Stimulated activated CD8-positive, alpha-beta memory T cell treated with anti-CD3 and anti-CD28 coated beads, Interleukin-2, amount 100 ng/mL, for 48 hours (primary cell): ENCODE data around the gene CWC25.
"Not testable (repeated sequence)": the region's sequence is repeated elsewhere in the genome, so short reads cannot be mapped to it uniquely, and the experiment has no call there.

ENCODE experiments used
- DNase-seq, 2 donors: peaks; one replicate each; pipeline ENCODE4 v3.0.0-alpha.2; 2020; ENCODE audit warnings: low read depth in 2 of 2

CWC25 gene

DNA sequence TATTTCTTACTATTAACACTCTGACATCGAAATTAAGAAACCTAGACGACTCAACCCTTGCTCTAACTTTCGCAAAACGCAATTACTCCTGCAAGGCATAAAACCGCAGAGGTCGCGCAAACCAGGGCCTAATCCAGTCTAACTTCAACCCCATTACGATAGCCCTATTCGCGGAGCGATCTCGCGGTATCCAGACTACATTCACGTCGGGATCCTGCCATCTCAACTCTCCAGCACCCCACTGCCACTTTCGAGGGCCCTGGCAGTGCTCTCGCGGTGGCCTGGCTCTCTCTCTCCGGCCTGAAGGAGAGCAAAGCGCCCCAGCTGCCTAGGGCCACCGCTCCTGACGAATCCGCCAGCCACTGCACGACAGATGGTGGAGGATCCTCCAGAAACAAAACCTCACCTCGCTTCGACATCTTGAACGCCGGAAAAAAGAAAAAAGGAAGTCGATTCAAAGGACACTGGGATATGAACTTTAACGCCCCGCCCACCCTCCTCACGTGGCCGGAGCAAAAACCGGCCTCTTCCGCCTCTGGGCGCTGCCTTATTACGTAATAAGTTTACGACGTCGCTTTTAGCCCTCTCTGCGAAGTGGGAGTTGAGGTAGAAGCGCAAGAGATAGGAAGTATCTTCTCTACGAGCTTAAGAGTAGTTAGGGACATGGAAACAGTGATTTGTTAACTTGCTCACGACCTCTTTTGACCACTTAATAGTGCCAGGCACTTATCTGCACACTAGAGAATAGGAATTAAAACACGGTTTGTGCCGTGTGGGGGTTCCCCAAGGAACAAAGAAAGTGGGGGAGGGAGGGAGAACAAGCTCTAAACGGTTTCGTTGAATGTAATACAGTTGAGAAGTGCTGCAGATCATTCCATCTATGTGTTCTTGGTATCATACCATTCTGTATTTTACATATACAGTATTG lies 28.4 kb upstream of the CWC25 start, which contains the start of gene RPL23:
TSS of gene RPL23 (minus strand) at position 430 of the 928 bp plus-strand sequence. CDS start at position 419, 11 bp downstream.
- DNase-seq = peak; percentile 82 to 88

DNA sequence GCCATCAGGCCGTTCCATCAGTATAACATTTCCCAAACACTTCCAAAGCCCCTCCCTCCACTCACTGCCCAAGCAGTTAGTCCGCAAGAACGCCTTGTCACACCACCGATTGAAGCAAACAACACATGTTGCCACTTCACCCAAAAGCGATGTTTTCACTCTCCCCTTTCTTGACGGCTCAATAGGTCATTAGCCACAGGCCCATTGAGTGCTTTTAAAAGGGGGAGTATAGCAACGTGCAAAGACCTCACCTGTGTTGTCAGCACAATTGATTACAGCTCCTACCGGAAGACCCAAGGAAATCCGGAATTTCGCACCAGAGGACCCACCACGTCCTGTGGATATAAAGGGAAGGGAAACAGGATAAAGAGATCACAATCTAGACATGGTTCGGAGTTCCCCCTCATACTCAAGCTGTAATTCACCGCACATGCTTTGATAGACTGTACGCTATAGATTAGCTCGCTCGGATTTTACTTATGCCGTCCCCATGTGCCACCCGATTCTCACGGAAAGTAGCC lies 27.7 kb upstream of the CWC25 start:
- DNase-seq = no peak

DNA sequence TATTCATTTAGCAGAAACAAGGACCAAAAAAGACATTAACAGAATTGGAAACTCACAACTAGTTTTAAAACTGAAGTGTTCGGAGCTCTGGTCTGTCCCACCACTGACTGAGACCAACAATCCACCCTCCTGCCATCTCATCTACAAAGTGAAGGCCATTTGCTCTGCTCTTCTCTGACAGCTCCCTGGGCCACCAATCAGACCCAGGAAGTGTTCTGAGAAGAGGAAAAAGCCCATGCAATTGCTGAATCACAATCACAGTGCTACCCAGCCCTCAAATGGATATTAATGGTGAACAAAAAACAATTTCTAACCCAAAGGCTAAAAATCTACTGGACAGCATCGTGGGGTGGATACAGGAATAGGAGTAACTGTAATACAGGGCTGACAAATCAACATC lies 26.3 kb upstream of the CWC25 start:
- DNase-seq = no peak

DNA sequence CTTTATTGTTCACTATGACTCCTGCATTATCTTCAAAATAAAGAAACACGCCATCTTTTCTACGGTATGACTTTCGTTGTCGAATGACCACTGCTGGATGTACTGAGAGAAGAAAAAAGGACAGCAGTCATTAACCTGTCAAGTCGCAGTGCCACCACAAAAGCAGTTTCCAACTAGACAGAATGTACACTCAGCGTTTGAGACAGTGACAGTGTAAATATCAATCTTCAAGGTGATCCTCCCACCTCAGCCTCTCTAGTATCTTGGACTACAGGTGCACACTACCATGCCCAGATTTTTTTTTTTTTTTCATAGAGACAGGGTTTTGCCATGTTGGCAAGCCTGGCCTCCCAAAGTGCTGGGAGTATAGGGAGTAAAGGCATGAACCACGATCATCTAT lies 25.3 kb upstream of the CWC25 start:
- DNase-seq = no peak

DNA sequence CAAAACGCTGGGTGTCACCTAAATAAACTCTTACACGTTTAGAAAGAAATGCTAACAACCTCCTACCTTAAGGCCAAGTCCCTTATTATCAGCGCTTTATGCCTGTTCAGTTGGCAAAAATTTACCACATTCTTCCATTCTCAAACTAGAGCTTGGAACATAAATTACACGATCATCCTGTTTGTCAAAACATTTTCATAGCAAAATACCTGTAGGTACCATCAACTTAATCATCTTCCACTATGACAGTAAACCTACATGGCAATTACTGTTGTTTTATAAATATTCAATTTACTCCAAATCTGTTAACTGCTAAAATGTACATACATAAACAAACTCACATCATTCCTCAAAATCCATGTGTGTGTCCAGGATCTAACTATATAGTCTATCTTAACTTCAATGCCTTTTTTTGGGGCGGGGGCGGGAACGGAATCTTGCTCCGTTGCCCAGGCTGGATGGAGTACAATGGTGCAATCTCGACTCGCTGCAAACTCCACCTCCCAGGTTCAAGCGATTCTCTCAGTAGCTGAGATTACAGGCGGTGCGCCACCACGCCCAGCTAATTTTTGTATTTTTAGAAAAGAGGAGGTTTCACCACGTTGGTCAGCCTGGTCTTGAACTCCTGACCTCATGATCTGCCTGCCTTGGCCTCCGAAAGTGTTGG lies 24.0 kb upstream of the CWC25 start:
- no peak for DNase-seq

DNA sequence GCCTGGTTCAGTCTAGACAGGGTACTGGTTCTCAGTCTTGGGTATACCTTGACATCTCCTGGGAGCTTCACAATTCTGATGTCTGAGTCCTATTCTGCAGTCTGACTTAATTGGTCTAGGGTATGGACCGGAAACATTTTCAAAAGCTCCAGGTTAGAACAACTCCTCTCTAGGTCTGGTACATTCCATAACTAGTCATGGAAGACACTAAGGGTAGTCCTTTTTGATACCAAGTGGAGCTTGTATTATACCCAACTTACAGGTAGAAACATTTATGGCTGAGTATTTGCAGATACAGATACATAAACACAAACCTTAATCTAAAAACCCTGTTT lies 23.4 kb upstream of the CWC25 start:
- DNase-seq = no peak

DNA sequence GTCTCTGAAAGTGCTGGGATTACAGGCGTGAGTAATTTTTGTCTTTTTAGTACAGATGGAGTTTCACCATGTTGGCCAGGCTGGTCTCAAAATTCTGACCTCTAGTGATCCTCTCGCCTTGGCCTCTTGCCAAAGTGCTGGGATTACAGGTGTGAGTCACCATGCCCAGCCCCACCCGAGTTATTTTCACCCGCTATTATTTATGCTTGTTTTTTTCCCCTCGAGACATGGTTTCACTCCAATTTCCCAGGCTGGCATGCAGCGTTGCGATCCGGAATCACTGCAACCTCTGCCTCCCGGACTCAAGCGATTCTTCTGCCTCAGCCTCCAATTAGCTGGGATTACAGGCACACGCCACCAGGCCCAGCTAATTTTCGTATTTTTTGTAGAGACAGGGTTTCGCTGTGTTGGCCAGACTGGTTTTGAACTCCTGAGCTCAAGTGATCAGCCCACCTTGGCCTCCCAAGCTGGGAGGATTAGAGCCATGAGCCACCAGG lies 19.2 kb upstream of the CWC25 start:
- DNase-seq = no peak

DNA sequence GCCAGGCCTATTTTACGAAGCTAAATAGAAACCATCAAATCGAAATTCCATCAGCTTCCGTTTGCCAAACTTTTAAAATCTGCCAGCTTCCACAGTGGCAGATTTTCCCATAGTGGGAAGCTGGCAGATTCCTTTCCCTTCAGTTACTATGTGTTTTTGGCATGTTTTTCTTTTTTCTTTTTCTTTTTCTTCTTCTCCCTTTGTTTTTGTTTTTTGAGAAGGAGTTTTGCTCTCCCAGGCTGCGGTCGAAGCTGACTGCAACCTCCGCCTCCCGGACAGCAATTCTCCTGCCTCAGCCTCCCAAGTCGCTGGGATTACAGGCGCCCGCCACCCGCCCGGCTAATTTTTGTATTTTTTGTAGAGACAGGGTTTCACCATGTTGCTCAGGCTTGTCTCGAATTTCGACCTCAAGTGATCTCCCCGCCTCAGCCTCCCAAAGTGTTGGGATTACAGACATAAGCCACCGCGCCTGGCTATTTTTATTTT lies 684 bp upstream of the CWC25 start:
- DNase-seq = no peak

DNA sequence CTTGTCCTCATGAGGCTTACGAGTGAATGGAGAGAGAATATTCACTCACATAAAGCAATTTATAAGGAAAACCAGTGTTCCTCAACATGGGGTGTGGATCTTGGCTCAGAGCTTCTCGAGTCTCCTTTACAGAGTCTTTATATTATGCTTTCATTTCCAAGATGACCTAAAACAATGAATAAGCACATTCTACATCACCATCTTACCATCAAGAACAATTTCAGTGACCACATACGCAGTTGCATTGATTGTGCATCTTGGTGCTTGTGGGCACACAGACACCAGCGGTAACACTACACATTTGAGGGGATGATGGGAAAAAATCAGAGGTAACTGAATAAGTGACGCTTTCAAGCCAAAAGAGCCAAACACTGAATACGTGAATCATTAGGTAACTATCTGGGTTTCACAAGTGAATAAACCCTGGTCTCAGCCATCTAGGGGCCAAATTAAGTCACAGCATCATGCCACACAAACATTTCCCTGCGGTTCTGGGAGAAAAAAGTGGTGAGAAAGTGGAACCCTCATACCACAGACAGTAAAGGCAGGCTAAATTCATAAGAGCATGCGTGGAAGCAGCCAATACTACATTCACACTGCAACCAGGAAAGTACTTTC lies 9.4 kb downstream of the CWC25 start:
- DNase-seq = peak in 1 of 2 donors; percentile 12

DNA sequence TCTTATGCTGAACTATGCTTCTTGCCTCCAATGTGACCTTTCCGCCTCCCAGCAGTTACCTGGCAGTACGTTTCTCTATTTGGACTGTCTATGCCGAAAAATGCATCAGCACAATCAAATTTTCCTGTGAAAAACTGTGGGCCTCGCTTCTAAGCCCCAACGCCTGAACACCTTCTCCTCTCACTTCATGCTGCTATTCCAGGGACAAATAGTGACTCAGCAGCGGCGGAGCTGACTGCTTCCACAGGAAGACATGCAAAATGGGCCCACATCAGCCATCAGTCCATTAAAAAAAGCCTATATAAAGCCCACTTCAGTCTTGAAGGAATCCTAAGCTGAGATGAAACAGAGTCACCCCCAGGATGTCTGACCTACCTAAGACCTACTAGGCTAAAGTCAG lies 15.3 kb downstream of the CWC25 start:
- DNase-seq = no peak

DNA sequence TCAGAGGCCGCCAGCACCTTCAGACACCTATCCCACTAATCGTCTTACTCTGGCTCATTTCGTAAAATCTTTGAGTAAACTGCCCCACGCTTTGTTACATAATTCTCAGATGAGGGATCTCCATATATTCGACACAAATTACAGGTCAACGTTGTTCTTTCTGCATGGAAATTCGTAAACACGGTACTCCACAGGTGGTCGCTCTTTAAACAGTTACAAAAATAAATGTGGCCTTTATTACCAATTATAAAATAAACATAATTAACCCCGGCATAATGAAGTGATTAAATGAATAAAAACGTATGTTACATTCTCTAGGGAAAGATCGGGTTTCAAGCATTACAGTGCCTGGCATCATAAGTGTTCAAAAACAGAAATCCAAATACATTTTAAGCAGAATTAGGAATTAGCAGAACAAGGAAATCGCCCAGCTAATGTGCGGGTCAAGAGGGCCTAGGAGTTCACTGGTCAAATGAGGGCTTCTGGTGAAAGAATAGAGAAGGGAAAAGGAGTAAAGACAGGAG lies 24.8 kb downstream of the CWC25 start:
- no peak for DNase-seq

DNA sequence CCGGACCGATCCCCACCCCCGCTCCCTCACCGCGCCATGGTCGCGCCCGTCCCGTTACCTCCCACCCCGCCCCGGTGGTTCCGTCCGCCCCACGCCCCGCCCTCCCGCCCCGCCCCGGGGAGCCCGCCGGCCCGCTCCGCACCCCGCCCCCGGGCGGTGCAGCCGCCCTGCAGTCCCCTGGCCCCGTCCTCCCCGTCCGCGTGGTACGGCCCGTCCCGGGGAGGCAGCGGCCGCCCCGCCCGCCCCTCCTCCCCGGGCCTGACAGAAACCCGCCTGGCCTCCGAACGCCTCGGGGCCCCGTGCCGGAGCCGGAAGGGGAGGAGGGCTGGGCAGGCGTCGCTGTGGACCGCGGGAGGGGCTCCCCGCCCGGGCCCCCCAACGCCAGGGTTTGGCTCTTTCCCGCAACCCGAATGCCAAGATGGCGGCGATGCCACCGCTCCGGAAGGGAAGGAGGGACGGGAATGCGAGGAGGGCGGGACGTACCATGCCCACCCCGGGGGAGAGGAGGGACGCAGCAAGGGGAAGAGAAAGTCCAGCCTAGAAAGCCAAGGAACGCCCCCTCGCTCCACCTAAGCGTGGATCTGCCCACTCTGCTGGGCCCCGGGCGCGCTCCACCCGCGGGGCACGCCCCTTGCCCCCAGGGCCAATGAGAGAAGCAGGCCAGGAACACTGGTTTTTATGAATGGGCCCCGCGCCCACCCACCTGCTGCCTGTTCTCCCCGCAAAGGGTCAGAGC lies 25.5 kb downstream of the CWC25 start, which contains the start of gene PIP4K2B:
TSS of gene PIP4K2B (minus strand) at position 56 of the 736 bp plus-strand sequence. CDS start 132 bp downstream, outside the sequence.
- DNase-seq = peak; percentile 81 to 85

DNA sequence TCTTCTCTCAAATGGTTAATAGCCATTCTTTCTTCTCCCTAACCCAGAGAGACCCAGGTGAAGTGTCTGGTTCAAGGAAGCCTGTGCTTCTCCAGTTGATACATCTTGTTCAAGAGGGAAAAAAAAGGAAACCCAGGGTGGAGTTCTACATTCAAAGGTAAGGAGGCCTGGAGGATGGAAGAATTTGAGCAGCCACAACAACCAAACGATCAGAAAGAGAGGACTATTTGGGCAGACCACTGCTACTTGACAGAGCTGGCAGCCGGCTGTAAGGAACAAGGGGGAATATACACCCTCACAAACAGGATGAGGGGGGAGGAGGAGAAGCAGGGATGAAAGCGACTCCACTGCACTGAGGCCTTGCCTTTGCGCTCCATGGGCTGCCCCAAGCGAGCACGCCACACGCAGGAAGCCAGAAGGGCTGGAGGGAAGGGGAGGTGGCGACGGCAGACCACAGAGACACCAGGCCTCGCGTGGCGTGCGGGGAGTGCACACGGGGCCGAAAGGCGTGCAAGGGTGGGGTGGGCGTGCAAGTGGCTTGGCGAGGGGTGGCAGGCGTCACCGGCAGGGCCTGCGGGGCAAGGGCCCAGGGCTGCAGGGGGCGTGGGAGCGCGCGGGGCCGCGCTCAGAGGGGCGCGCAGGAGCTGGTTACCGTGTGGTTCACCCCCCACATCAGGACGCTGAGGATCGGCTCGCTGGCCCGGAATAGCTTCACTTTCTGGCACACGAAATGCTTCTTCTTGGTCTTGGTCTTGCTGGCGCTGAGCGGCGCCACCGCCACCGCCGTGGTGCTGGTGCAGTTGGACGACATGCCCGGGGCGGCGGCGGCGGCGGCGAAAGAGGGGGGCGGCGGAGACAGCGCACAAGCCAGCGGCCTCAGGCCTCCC lies 26.3 kb downstream of the CWC25 start:
- peak; percentile 32 for DNase-seq

DNA sequence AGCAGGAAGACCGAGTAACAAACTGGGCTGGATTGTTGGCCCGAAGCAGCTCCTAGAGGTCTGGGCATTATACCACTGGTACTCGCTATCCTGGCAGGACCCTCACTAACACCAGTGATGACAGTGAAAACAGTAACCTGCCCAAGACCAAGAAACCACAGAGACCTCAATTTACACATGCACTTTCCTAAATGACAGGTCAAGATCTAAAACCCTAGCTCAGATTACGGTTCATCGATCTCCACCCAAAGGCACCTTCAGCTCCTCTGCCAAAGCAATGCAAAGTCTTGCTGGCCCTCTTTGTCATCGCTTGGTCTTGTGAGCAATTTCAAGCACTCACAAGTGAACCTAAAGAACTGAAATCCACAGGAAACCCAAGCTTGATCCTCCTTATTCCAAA lies 27.3 kb downstream of the CWC25 start:
- no peak for DNase-seq

DNA sequence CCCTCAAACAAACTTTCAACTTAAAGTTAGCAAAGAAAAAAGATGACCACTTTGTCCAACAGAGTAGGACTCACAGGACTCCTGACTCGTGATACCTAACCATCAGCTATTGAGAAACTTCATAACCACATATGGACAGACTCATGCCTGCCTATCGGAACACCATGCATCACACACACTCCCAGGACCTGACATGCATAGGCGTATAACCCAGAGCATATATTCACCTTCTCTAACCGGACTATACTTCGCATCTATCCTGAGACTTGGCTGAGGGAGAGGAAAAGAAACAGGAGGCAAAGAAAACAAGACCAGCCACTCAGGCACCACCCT lies 28.0 kb downstream of the CWC25 start:
- DNase-seq = no peak

DNA sequence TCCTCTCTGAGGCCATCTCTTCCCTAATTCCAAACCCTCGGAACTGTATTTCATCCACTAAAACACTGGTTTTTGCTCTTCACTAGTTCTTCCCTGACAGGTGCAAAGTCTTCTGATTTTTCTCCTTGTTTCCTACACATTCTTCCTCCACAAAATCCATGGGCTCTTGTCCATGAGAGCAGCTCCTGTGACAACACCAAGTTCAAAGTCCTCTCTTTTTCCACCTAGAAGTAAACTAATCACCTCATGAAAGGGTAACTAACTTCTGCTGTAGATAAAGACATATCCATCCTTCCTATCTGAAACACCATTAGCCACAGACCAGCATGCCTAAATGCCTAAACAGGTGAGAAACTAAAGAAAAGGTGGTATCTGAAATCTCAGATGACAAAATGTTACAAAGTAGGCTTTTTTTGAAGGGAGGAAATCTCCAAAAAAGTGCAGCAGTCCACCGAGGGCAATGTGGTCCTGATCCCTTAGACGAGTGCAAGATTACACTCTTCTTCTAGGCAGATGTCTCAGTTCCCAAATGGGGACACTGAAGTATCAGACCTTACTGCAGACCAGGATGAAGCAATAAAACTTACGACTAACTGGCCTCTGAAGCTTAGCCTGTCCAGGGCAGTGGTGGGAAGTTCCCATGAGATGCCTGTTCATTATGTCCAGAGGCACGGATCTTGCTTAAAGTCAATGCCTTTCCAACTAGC lies 28.5 kb downstream of the CWC25 start:
- DNase-seq = no peak

DNA sequence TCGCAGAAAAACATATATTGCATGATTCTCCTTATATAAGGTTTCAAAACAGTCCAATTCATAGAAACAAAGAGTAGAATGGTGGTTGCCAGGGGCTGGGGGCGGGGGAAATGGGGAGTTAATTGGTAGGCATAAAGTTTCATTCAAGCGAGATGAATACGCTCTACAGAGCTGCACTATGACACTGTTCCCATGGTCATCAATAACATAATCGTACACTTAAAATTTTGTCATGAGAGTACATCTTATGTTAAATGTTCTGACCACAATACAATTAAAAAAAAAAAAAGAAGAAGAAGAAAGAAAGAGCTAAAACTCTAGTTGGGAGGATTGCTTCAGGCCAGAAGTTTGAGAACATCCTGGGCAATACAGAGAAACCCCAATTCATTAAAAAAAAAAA lies 30.9 kb downstream of the CWC25 start:
- DNase-seq = no peak

DNA sequence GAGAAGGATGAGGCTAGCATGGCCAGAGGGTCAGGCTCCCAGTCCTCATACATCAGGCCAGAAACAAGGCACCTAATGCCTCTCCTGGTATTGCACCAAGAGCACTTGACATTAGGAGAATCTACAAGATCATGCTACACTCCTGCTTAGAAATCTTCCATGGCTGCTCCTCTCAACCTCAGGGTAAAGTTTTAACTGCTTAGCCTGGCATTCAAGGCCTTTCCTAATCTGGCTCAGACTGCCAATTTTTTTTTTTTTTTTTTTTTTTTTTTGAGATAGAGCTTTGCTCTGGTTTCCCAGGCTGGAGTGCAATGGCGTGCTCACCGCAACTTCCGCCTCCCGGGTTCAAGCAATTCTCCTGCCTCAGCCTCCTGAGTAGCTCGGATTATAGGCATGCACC lies 34.0 kb downstream of the CWC25 start:
- no peak for DNase-seq

DNA sequence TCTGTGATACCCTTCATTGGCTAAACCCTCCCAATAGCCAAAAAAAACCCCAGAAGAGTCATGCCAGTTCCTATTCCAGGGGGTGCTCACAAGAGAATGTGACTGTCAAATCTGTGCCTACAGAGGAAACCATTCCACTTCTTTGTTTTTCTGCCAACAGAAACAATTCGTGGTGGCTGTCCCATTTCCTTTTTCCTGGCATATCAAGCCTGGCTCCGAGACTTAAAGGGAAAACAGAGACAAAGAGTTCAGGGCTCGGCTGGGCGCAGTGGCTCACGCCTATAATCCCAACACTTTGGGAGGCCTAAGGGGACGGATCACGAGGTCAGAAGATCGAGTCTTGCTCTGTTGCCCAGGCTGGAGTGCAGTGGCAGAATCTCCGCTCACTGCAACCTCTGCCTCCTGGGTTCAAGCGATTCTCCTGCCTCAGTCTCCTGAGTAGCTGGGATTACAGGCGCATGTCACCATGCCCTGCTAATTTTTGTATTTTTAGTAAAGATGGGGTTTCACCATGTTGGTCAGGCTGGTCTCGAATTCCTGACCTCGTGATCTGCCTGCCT lies 34.9 kb downstream of the CWC25 start:
- DNase-seq = not testable (repeated sequence)
